Caco-2 (cell line): Measurements from ENCODE around the gene HP. TPM values are rescaled to one million over a fixed set of nuclear protein-coding genes. Genes with fewer than 3 reads are reported as not detected.

ENCODE experiments used
- BruUV-seq: library from RNA; stranded (reverse); fragments of 400-500 nt; replicated peaks from 2 replicates; lab custom pipeline; 2021; lab: Mats Ljungman, UMichigan
- CTCF ChIA-PET: fragments of 300-600 bp; sonication (Branson Sonifier 250); formaldehyde crosslinking; loops from one replicate; lab custom pipeline; 2022; ENCODE audit warnings: antibody characterized with exemption; lab: Charles Lee
- POLR2A ChIA-PET: fragments of 300-600 bp; sonication (Branson Sonifier 250); formaldehyde crosslinking; loops from one replicate; lab custom pipeline; 2022; ENCODE audit warnings: antibody characterized with exemption; lab: Charles Lee
- DNase-seq, 2 experiments: peaks; one replicate each; pipeline versions ENCODE4 v3.0.0 to v3.0.0-alpha.2; 2020 to 2022
- H3K27me3 ChIP-seq: replicated peaks from 2 replicates; pipeline ENCODE4 v1.6.0; 2011; ENCODE audit warnings: low read length; ENCODE audit not compliant: control insufficient read depth, insufficient read depth
- H3K36me3 ChIP-seq: 2 replicates; pipeline ENCODE4 v1.5.1; 2011; ENCODE audit warnings: low read length; ENCODE audit not compliant: control insufficient read depth, insufficient read depth
- H3K4me1 ChIP-seq: fragments of 250-450 bp; sonication (Bioruptor Pico); 2 replicates; pipeline ENCODE4 v1.5.1; 2020; ENCODE audit warnings: mild to moderate bottlenecking
- H3K4me3 ChIP-seq: 2 replicates; pipeline ENCODE4 v1.5.1; 2011; ENCODE audit warnings: low read depth, mild to moderate bottlenecking, control low read depth, low read length
- H3K9me3 ChIP-seq: fragments of 250-450 bp; sonication (Bioruptor Pico); 2 replicates; pipeline ENCODE4 v1.5.1; 2020; ENCODE audit warnings: mild to moderate bottlenecking, moderate library complexity
- H3K27ac Mint-ChIP-seq: one replicate; pipeline ENCODE4 v1.8.0; 2022; ENCODE audit warnings: mixed read lengths; ENCODE audit not compliant: unreplicated experiment
- H3K27me3 Mint-ChIP-seq: one replicate; pipeline ENCODE4 v1.8.0; 2022; ENCODE audit warnings: mixed read lengths; ENCODE audit not compliant: insufficient read depth, unreplicated experiment
- H3K36me3 Mint-ChIP-seq: one replicate; pipeline ENCODE4 v1.8.0; 2022; ENCODE audit warnings: mild to moderate bottlenecking, mixed read lengths; ENCODE audit not compliant: insufficient read depth, unreplicated experiment
- H3K4me1 Mint-ChIP-seq: one replicate; pipeline ENCODE4 v1.8.0; 2022; ENCODE audit warnings: low read depth, mixed read lengths; ENCODE audit not compliant: unreplicated experiment
- H3K4me3 Mint-ChIP-seq: one replicate; pipeline ENCODE4 v1.8.0; 2022; ENCODE audit warnings: mild to moderate bottlenecking, moderate library complexity, mixed read lengths; ENCODE audit not compliant: unreplicated experiment
- H3K9me3 Mint-ChIP-seq: one replicate; pipeline ENCODE4 v1.8.0; 2022; ENCODE audit warnings: mixed read lengths; ENCODE audit not compliant: unreplicated experiment
- intact Hi-C: fragments of 100-400 bp; cut with micrococcal nuclease; formaldehyde crosslinking; loops from one replicate; pipeline ENCODE4 v1.10.0; 2022; ENCODE audit not compliant: unreplicated experiment
- total RNA-seq: library from RNA; stranded (reverse); gene quantifications from 2 replicates; pipeline ENCODE4 v1.2.3, GENCODE V29; 2022
- TF ChIP-seq, protein P1 (sequence below), 2 experiments: fragments of 200-600 bp in 1 of 2; IDR thresholded peaks; 1 replicate in 1 of 2; 2 replicates in 1 of 2; pipeline versions ENCODE4 v1.5.1 to v1.8.0; 2011 to 2022; ENCODE audit warnings: antibody characterized with exemption in 1 of 2, control low read depth in 1 of 2, inconsistent platforms in 1 of 2, low read depth in 1 of 2, low read length in 1 of 2, mild to moderate bottlenecking in 1 of 2, moderate library complexity in 1 of 2; ENCODE audit not compliant: insufficient read depth in 1 of 2, severe bottlenecking in 1 of 2, unreplicated experiment in 1 of 2

HP gene
- total RNA-seq, 1 experiment from 2014 or later = 0.61 TPM

DNA sequence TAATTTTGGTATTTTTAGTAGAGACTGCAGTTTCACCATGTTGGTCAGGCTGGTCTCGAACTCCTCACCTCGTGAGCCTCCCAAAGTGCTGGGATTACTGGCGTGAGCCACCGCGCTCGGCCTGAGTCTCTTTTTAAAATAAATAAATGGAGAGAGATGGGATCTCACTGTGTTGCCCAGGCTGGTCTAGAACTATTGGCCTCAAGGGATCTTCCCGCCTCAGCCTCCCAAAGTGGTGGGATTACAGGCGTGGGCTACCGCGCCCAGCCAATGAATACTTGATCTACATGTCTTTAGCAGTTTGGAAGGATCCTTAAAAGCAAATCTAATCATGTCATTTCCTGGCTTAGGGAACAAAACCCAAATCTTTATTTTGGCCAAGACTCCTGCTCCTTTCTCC lies 44.5 kb upstream of the HP start:
- no peak for DNase-seq
- Mint-ChIP-seq H3K4me1 (peaks cover 6% of the 10 kb centered on the region), H3K36me3 (peaks cover 11% of the 10 kb centered on the region), H3K27me3 (no peaks in the 10 kb centered on the region), H3K9me3 (no peaks in the 10 kb centered on the region), H3K27ac (peak overlapping the region; percentile 6), H3K4me3 (peak overlapping the region; percentile 61)
- BruUV-seq = no TSS peak
- H3K4me3 ChIP-seq = 0 out of 2 replicates have a peak overlapping the region, but pooled peaks have one; percentile 8
- POLR2A ChIA-PET = no interaction called here
- TF ChIP-seq, protein P1, sequence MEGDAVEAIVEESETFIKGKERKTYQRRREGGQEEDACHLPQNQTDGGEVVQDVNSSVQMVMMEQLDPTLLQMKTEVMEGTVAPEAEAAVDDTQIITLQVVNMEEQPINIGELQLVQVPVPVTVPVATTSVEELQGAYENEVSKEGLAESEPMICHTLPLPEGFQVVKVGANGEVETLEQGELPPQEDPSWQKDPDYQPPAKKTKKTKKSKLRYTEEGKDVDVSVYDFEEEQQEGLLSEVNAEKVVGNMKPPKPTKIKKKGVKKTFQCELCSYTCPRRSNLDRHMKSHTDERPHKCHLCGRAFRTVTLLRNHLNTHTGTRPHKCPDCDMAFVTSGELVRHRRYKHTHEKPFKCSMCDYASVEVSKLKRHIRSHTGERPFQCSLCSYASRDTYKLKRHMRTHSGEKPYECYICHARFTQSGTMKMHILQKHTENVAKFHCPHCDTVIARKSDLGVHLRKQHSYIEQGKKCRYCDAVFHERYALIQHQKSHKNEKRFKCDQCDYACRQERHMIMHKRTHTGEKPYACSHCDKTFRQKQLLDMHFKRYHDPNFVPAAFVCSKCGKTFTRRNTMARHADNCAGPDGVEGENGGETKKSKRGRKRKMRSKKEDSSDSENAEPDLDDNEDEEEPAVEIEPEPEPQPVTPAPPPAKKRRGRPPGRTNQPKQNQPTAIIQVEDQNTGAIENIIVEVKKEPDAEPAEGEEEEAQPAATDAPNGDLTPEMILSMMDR (IDR thresholded peaks at IDR 0.05; ENCODE audit: insufficient read depth in 1 of 2, low read depth in 1 of 2, low read length in 1 of 2, severe bottlenecking in 1 of 2, unreplicated experiment in 1 of 2) = no peak
- CTCF ChIA-PET = no interaction called here
- intact Hi-C loops = loop anchor here (2.0 kb wide), 1 partner anchor 83 kb away; the partner anchor contains the start of genes DHX38 and TXNL4B
- H3K27me3 ChIP-seq = no peaks in the 10 kb centered on the region
- no peaks in the 10 kb centered on the region for H3K9me3 ChIP-seq
- no peaks in the 10 kb centered on the region for H3K36me3 ChIP-seq
- no peaks in the 10 kb centered on the region for H3K4me1 ChIP-seq

DNA sequence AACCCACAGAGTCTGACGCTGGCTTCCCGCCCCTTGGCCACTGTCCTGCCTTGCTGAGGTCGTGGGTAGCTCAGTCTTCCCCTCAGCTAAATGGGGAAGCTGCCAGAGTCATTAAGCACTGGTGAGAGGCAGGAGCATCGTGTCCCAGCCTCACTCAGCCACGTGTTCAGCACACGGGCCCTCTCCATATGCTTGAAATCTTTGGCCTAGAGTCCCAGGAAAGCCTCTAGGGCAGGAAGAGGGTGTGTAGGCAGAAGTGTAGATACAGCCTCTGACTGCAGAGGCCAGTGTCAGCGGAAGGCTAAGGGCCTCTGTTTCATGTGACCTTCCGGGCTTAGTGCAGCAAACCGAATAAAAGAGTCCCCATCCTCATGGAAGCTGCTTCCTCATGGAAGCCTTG lies 41.7 kb upstream of the HP start:
- no peaks in the 10 kb centered on the region for H3K4me1 ChIP-seq
- no peak overlapping the region for H3K4me3 ChIP-seq
- DNase-seq = no peak
- H3K27me3 ChIP-seq = no peaks in the 10 kb centered on the region
- Mint-ChIP-seq H3K36me3 (peaks cover 18% of the 10 kb centered on the region), H3K4me1 (peaks cover 6% of the 10 kb centered on the region), H3K9me3 (no peaks in the 10 kb centered on the region), H3K27ac (no peak overlapping the region), H3K27me3 (no peaks in the 10 kb centered on the region), H3K4me3 (no peak overlapping the region)
- TF ChIP-seq, protein P1 (IDR thresholded peaks at IDR 0.05; ENCODE audit: insufficient read depth in 1 of 2, low read depth in 1 of 2, low read length in 1 of 2, severe bottlenecking in 1 of 2, unreplicated experiment in 1 of 2) = no peak
- ChIA-PET POLR2A (no interaction called here), CTCF (no interaction called here)
- intact Hi-C loops = no loop called here
- H3K36me3 ChIP-seq = no peaks in the 10 kb centered on the region
- no peaks in the 10 kb centered on the region for H3K9me3 ChIP-seq
- no TSS peak for BruUV-seq

DNA sequence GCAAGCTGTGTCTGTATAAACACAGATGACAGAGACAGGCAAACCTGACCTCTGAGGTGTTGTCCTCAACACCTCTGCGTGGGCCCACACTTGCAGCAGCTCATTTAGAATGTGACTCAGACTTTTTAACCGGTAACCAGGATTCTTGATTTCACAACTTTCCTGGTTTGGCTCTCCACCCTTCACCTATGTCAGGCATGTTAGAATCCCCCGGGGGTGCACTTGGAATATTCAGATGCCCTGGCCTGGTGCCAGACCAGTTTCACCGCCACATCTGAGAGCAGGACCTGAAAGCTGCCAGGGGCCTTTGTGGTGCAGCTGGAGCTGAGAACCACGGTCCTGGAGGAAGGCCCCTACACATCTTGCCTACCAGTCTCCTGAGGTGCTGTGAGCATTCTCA lies 40.9 kb upstream of the HP start:
- intact Hi-C loops = no loop called here
- Mint-ChIP-seq H3K27me3 (no peaks in the 10 kb centered on the region), H3K4me1 (peaks cover 6% of the 10 kb centered on the region), H3K9me3 (no peaks in the 10 kb centered on the region), H3K36me3 (peaks cover 22% of the 10 kb centered on the region), H3K27ac (no peak overlapping the region), H3K4me3 (no peak overlapping the region)
- no peaks in the 10 kb centered on the region for H3K4me1 ChIP-seq
- no peaks in the 10 kb centered on the region for H3K9me3 ChIP-seq
- H3K27me3 ChIP-seq = no peaks in the 10 kb centered on the region
- H3K36me3 ChIP-seq = peaks cover 1% of the 10 kb centered on the region
- POLR2A ChIA-PET = no interaction called here
- DNase-seq = no peak
- TF ChIP-seq, protein P1 (IDR thresholded peaks at IDR 0.05; ENCODE audit: insufficient read depth in 1 of 2, low read depth in 1 of 2, low read length in 1 of 2, severe bottlenecking in 1 of 2, unreplicated experiment in 1 of 2) = no peak
- no TSS peak for BruUV-seq
- CTCF ChIA-PET = no interaction called here
- H3K4me3 ChIP-seq = no peak overlapping the region
